Osteoblast (primary cell): ENCODE measurements around the gene IKZF3. TPM values are rescaled to one million over a fixed set of nuclear protein-coding genes. Genes with fewer than 3 reads are reported as not detected.

Experiments
- DNase-seq: peaks from one replicate; pipeline ENCODE4 v3.0.0; 2011; ENCODE audit warnings: low spot score, mixed read lengths; ENCODE audit not compliant: insufficient read length; ENCODE audit errors: missing footprints
- H2AFZ ChIP-seq: 2 replicates; pipeline ENCODE4 v1.6.0; 2011; ENCODE audit warnings: mild to moderate bottlenecking, low read length
- H3K27ac ChIP-seq: 2 replicates; pipeline ENCODE4 v1.5.1; 2011; ENCODE audit warnings: mild to moderate bottlenecking, low read depth, low read length, moderate library complexity
- H3K27me3 ChIP-seq: 2 replicates; pipeline ENCODE4 v1.6.0; 2012; ENCODE audit warnings: mild to moderate bottlenecking, control low read depth, inconsistent platforms, low read length, moderate library complexity; ENCODE audit not compliant: insufficient read depth
- H3K36me3 ChIP-seq: 2 replicates; pipeline ENCODE4 v1.5.1; 2011; ENCODE audit warnings: mild to moderate bottlenecking, low read length, control low read depth, moderate library complexity; ENCODE audit not compliant: insufficient read depth
- H3K4me1 ChIP-seq: 2 replicates; pipeline ENCODE4 v1.5.1; 2011; ENCODE audit warnings: mild to moderate bottlenecking, low read length, control low read depth, moderate library complexity; ENCODE audit not compliant: insufficient read depth
- H3K4me2 ChIP-seq: 2 replicates; pipeline ENCODE4 v1.6.0; 2011; ENCODE audit warnings: mild to moderate bottlenecking, low read length; ENCODE audit not compliant: insufficient read depth
- H3K4me3 ChIP-seq: fragments of 200-600 bp; sonication (generic); 3 replicates; pipeline ENCODE4 v1.5.1; 2012; ENCODE audit warnings: mild to moderate bottlenecking, low read length, inconsistent platforms; ENCODE audit not compliant: insufficient read depth
- H3K79me2 ChIP-seq: 2 replicates; pipeline ENCODE4 v1.6.0; 2012; ENCODE audit warnings: mild to moderate bottlenecking, low read length, control low read depth, inconsistent platforms; ENCODE audit not compliant: insufficient read depth
- H3K9me3 ChIP-seq: 2 replicates; pipeline ENCODE4 v1.5.1; 2011; ENCODE audit warnings: low read depth, low read length, control low read depth
- H4K20me1 ChIP-seq: 2 replicates; pipeline ENCODE4 v1.6.0; 2012; ENCODE audit warnings: mild to moderate bottlenecking, low read length, control low read depth; ENCODE audit not compliant: insufficient read depth
- total RNA-seq: library from RNA; depleted of rRNA; stranded (reverse); fragments of >200 nt; gene quantifications from 2 replicates; pipeline ENCODE4 v1.2.3, GENCODE V29; 2012
- TF ChIP-seq, protein P1 (sequence below): IDR thresholded peaks from 2 replicates; pipeline ENCODE4 v1.5.1; 2011; ENCODE audit warnings: mild to moderate bottlenecking, low read depth, low read length, moderate library complexity; ENCODE audit errors: extremely low read depth

Gene IKZF3
- total RNA-seq, 1 donor: not detected

DNA sequence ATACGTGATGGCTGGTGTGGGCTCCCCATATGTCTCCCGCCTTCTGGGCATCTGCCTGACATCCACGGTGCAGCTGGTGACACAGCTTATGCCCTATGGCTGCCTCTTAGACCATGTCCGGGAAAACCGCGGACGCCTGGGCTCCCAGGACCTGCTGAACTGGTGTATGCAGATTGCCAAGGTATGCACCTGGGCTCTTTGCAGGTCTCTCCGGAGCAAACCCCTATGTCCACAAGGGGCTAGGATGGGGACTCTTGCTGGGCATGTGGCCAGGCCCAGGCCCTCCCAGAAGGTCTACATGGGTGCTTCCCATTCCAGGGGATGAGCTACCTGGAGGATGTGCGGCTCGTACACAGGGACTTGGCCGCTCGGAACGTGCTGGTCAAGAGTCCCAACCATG, 139.4 kb downstream of the IKZF3 start:
- Histone ChIP-seq H3K27ac (no peak overlapping the region), H3K4me2 (no peak overlapping the region), H3K79me2 (no peaks in the 10 kb centered on the region), H3K9me3 (no peaks in the 10 kb centered on the region), H4K20me1 (no peaks in the 10 kb centered on the region), H3K36me3 (peaks cover 31% of the 10 kb centered on the region), H3K4me1 (peaks cover 5% of the 10 kb centered on the region), H3K4me3 (no peak overlapping the region), H3K27me3 (no peaks in the 10 kb centered on the region), H2AFZ (no peak overlapping the region)
- TF ChIP-seq, protein P1, sequence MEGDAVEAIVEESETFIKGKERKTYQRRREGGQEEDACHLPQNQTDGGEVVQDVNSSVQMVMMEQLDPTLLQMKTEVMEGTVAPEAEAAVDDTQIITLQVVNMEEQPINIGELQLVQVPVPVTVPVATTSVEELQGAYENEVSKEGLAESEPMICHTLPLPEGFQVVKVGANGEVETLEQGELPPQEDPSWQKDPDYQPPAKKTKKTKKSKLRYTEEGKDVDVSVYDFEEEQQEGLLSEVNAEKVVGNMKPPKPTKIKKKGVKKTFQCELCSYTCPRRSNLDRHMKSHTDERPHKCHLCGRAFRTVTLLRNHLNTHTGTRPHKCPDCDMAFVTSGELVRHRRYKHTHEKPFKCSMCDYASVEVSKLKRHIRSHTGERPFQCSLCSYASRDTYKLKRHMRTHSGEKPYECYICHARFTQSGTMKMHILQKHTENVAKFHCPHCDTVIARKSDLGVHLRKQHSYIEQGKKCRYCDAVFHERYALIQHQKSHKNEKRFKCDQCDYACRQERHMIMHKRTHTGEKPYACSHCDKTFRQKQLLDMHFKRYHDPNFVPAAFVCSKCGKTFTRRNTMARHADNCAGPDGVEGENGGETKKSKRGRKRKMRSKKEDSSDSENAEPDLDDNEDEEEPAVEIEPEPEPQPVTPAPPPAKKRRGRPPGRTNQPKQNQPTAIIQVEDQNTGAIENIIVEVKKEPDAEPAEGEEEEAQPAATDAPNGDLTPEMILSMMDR: no peak
- peak; percentile 25 for DNase-seq

DNA sequence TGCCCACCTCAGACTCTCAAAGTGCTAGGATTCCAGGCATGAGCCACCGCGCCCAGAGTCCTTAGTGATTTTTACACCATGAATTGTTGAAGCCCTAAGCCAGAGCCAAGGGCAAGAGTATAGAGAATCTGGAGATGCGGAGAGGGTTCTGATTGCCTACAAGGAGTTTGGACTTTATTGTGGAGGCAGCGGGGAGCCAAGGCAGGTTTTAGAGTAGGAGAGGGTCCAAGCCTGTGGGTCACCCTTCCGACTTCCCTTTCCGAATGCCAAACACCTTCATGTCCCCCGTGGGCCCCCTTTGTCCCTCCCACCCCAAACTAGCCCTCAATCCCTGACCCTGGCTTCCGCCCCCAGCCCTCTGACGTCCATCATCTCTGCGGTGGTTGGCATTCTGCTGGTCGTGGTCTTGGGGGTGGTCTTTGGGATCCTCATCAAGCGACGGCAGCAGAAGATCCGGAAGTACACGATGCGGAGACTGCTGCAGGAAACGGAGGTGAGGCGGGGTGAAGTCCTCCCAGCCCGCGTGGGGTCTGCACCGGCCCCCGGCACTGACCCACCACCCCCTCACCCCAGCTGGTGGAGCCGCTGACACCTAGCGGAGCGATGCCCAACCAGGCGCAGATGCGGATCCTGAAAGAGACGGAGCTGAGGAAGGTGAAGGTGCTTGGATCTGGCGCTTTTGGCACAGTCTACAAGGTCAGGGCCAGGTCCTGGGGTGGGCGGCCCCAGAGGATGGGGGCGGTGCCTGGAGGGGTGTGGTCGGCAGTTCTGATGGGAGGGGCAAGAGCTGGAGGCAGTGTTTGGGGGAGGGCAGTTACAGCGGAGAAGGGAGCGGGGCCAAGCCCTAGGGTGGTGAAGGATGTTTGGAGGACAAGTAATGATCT, 140.9 kb downstream of the IKZF3 start:
- Histone ChIP-seq H3K27me3 (no peaks in the 10 kb centered on the region), H3K9me3 (no peaks in the 10 kb centered on the region), H3K4me1 (no peaks in the 10 kb centered on the region), H3K4me3 (no peak overlapping the region), H3K27ac (no peak overlapping the region), H2AFZ (no peak overlapping the region), H3K79me2 (no peaks in the 10 kb centered on the region), H3K4me2 (no peak overlapping the region), H3K36me3 (peaks cover 37% of the 10 kb centered on the region), H4K20me1 (no peaks in the 10 kb centered on the region)
- peak; percentile 43 for DNase-seq
- TF ChIP-seq, protein P1: no peak

DNA sequence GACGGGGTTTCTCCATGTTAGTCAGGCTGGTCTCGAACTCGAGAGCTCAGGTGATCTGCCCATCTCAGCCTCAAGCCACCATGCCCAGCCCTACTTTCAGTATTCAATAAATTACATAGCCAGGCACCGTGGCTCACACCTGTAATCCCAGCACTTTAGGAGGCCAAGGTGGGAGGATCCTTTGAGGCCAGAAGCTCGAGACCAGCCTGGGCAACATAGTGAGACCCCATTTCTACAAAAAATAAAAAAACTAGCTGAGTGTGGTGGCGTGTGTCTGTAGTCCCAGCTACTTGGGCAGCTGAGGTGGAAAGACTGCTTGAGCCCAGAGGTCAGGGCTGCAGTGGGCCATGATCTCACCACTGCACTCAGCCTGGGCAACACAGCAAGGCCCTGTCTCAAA, 142.0 kb downstream of the IKZF3 start:
- H3K27ac ChIP-seq: no peak overlapping the region
- H3K36me3 ChIP-seq: peaks cover 43% of the 10 kb centered on the region
- H4K20me1 ChIP-seq: no peaks in the 10 kb centered on the region
- TF ChIP-seq, protein P1: no peak
- no peak overlapping the region for H3K4me2 ChIP-seq
- no peaks in the 10 kb centered on the region for H3K79me2 ChIP-seq
- no peak overlapping the region for H2AFZ ChIP-seq
- H3K9me3 ChIP-seq: no peaks in the 10 kb centered on the region
- H3K27me3 ChIP-seq: no peaks in the 10 kb centered on the region
- H3K4me1 ChIP-seq: no peaks in the 10 kb centered on the region
- no peak for DNase-seq
- H3K4me3 ChIP-seq: no peak overlapping the region

DNA sequence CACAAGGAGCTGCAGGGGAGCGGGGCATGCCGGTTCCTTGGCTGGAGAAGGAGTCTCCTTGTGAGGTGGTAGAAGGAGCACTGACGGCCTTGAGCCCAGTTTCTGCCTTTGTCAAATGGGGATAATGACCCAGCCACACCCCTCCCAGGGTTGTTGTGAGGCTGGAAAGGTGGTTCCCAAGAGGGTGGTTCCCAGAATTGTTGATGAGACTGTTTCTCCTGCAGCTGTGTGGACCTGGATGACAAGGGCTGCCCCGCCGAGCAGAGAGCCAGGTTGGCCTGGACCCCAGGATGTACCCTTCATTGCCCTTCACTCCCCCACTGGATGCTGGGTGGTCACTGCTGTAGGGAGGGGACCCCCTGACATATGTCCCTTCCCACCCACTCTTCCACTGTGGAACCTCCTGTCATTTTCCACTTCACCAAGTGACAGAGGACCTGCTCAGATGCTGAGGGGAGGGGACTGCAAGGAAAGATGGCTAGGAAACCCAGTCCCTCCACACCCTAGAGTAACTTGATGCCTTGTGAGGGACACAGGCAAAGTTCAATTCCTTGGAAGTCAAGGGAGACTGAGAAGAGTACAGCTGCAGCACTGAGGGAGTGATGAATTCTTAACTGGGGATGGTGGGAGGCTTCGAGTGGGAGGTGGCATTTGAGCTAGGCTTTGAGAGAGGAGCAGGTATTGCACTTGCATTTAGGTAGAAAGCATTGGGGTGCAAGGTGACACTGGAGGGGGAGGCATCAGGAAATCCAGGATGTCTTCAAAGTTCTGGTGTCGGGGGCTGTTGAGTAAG, 144.4 kb downstream of the IKZF3 start:
- H3K27ac ChIP-seq: no peak overlapping the region
- TF ChIP-seq, protein P1: no peak
- H3K9me3 ChIP-seq: no peaks in the 10 kb centered on the region
- H3K36me3 ChIP-seq: peaks cover 40% of the 10 kb centered on the region
- H2AFZ ChIP-seq: no peak overlapping the region
- no peak overlapping the region for H3K4me2 ChIP-seq
- H3K79me2 ChIP-seq: no peaks in the 10 kb centered on the region
- peak; percentile 61 for DNase-seq
- no peak overlapping the region for H3K4me3 ChIP-seq
- H3K27me3 ChIP-seq: no peaks in the 10 kb centered on the region
- H4K20me1 ChIP-seq: no peaks in the 10 kb centered on the region
- H3K4me1 ChIP-seq: no peaks in the 10 kb centered on the region
